ENCODE results near the gene PSME1. TPM values are rescaled to one million over a fixed set of nuclear protein-coding genes. Genes with fewer than 3 reads are reported as not detected.

Gene PSME1
- total and polyA plus RNA-seq, 2 of the 13 experiments (the other 11 are each of a cell fraction or from before 2014, with no cell fraction given): 159 to 608 TPM

- TF ChIP-seq GFI1 (CRISPR knock-in tag; IDR thresholded peaks at IDR 0.05; ENCODE audit: borderline replicate concordance) (peak; percentile 95), EED (CRISPR knock-in tag; IDR thresholded peaks at IDR 0.05) (no peak), SPEN (CRISPR knock-in tag; IDR thresholded peaks at IDR 0.05; ENCODE audit: low read depth) (peak; percentile 99), HIVEP1 (CRISPR knock-in tag; IDR thresholded peaks at IDR 0.05) (peak; percentile 93), NFIB (CRISPR knock-in tag; IDR thresholded peaks at IDR 0.05; ENCODE audit: borderline replicate concordance) (no peak), ZNF224 (CRISPR knock-in tag; IDR thresholded peaks at IDR 0.05) (peak; percentile 94), GPBP1L1 (CRISPR knock-in tag; IDR thresholded peaks at IDR 0.05) (no peak), NFYB (CRISPR knock-in tag; IDR thresholded peaks at IDR 0.05) (peak; percentile 67), FOSL2 (CRISPR knock-in tag; IDR thresholded peaks at IDR 0.05) (peak; percentile 88), DR1 (CRISPR knock-in tag; IDR thresholded peaks at IDR 0.05) (no peak; the same call in 1 of the 2 replicates), PAX8 (CRISPR knock-in tag; IDR thresholded peaks at IDR 0.05; ENCODE audit: borderline replicate concordance) (peak; percentile 64), ZNF614 (CRISPR knock-in tag; IDR thresholded peaks at IDR 0.05; ENCODE audit: borderline replicate concordance) (peak; percentile 100), KLF13 (CRISPR knock-in tag; IDR thresholded peaks at IDR 0.05) (peak; percentile 92), ZFP36L2 (CRISPR knock-in tag; IDR thresholded peaks at IDR 0.05) (peak; percentile 97), BCL6 (CRISPR knock-in tag; IDR thresholded peaks at IDR 0.05) (peak; percentile 92), NR2F2 (IDR thresholded peaks at IDR 0.05; ENCODE audit: borderline replicate concordance, low read depth) (peak; percentile 68), ZNF512 (CRISPR knock-in tag; IDR thresholded peaks at IDR 0.05) (peak; percentile 54; the same call in 1 of the 2 replicates), PCBP2 (optimal IDR thresholded peaks at IDR 0.05; ENCODE audit: low read depth, low read length, poor library complexity, severe bottlenecking) (no peak), NAIF1 (CRISPR knock-in tag; IDR thresholded peaks at IDR 0.05; ENCODE audit: borderline replicate concordance) (peak; percentile 96)
- TF ChIP-seq, protein P1, sequence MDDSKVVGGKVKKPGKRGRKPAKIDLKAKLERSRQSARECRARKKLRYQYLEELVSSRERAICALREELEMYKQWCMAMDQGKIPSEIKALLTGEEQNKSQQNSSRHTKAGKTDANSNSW (CRISPR knock-in tag; IDR thresholded peaks at IDR 0.05; ENCODE audit: borderline replicate concordance): peak; percentile 98
- TF ChIP-seq, protein P2, sequence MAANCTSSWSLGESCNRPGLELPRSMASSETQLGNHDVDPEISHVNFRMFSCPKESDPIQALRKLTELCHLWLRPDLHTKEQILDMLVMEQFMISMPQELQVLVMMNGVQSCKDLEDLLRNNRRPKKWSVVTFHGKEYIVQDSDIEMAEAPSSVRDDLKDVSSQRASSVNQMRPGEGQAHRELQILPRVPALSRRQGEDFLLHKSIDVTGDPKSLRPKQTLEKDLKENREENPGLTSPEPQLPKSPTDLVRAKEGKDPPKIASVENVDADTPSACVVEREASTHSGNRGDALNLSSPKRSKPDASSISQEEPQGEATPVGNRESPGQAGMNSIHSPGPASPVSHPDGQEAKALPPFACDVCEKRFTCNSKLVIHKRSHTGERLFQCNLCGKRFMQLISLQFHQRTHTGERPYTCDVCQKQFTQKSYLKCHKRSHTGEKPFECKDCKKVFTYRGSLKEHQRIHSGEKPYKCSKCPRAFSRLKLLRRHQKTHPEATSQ (CRISPR knock-in tag; IDR thresholded peaks at IDR 0.05; ENCODE audit: borderline replicate concordance): peak; percentile 95
- TF ChIP-seq, protein P3, sequence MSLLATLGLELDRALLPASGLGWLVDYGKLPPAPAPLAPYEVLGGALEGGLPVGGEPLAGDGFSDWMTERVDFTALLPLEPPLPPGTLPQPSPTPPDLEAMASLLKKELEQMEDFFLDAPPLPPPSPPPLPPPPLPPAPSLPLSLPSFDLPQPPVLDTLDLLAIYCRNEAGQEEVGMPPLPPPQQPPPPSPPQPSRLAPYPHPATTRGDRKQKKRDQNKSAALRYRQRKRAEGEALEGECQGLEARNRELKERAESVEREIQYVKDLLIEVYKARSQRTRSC (CRISPR knock-in tag; IDR thresholded peaks at IDR 0.05; ENCODE audit: low read depth): no peak
- TF ChIP-seq, protein P4, sequence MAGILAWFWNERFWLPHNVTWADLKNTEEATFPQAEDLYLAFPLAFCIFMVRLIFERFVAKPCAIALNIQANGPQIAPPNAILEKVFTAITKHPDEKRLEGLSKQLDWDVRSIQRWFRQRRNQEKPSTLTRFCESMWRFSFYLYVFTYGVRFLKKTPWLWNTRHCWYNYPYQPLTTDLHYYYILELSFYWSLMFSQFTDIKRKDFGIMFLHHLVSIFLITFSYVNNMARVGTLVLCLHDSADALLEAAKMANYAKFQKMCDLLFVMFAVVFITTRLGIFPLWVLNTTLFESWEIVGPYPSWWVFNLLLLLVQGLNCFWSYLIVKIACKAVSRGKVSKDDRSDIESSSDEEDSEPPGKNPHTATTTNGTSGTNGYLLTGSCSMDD (CRISPR knock-in tag; IDR thresholded peaks at IDR 0.05): 0 out of 2 replicates have a peak, but pooled peaks have one; percentile 43
Measured at GRCh38 chr14:24160850-24161804, 25.1 kb downstream of the PSME1 start, which contains the start of gene IRF9 (continued).

Data from HepG2 (cell line).